ENCODE measurements around the gene RNF144B. TPM values are rescaled to one million over a fixed set of nuclear protein-coding genes. Genes with fewer than 3 reads are reported as not detected.
"Not testable (repeated sequence)": the region's sequence is repeated elsewhere in the genome, so short reads cannot be mapped to it uniquely, and the experiment has no call there.

RNF144B gene
- total RNA-seq, 1 donor from 2014 or later = 7.2 TPM

GRCh38 chr6:18395177-18395855 is 8.2 kb downstream of the RNF144B start:
- Histone ChIP-seq H3K4me3 (ENCODE audit: insufficient read depth, low read depth, low read length) (no peak overlapping the region), H2AFZ (ENCODE audit: low read depth, low read length) (no peak overlapping the region), H3K9me3 (ENCODE audit: insufficient read depth, low read depth, low read length) (no peaks in the 10 kb centered on the region), H3K9ac (ENCODE audit: low read length) (no peak overlapping the region), H3K27ac (ENCODE audit: low read depth, low read length) (peak overlapping the region; percentile 2), H3K4me2 (ENCODE audit: low read length) (peak overlapping the region; percentile 41), H3K27me3 (ENCODE audit: insufficient read depth, low read length) (no peaks in the 10 kb centered on the region), H3K36me3 (ENCODE audit: insufficient read depth, low read length) (no peaks in the 10 kb centered on the region), H3K4me1 (ENCODE audit: insufficient read depth, low read length) (peaks cover under 1% of the 10 kb centered on the region), H4K20me1 (ENCODE audit: insufficient read depth, low read length) (no peaks in the 10 kb centered on the region), H3K79me2 (ENCODE audit: insufficient read depth, low read length) (no peaks in the 10 kb centered on the region)
- H3K36me3 Mint-ChIP-seq (ENCODE audit: low read depth, unreplicated experiment) = no peaks in the 10 kb centered on the region
- FAIRE-seq = no peak
- no peaks in the 10 kb centered on the region for H3K9me3 Mint-ChIP-seq (ENCODE audit: unreplicated experiment)
- no peak for DNase-seq (ENCODE audit: low read depth)
- no peaks in the 10 kb centered on the region for H3K27me3 Mint-ChIP-seq (ENCODE audit: low read depth, unreplicated experiment)
- peaks cover 27% of the 10 kb centered on the region for H3K4me1 Mint-ChIP-seq (ENCODE audit: low read depth, unreplicated experiment)
- H3K4me3 Mint-ChIP-seq (ENCODE audit: unreplicated experiment) = no peak overlapping the region
- TF ChIP-seq CTCF (IDR thresholded peaks at IDR 0.05; ENCODE audit: insufficient read depth, low read depth, low read length) = no peak
- no peak for TF ChIP-seq EZH2 (IDR thresholded peaks at IDR 0.05; ENCODE audit: insufficient read depth, low read length)
- H3K27ac Mint-ChIP-seq (ENCODE audit: unreplicated experiment) = peak overlapping the region; percentile 1

- Histone ChIP-seq H3K9me3 (ENCODE audit: insufficient read depth, low read depth, low read length) (no peaks in the 10 kb centered on the region), H4K20me1 (ENCODE audit: insufficient read depth, low read length) (no peaks in the 10 kb centered on the region), H3K79me2 (ENCODE audit: insufficient read depth, low read length) (no peaks in the 10 kb centered on the region), H3K36me3 (ENCODE audit: insufficient read depth, low read length) (no peaks in the 10 kb centered on the region), H3K27me3 (ENCODE audit: insufficient read depth, low read length) (no peaks in the 10 kb centered on the region), H3K4me2 (ENCODE audit: low read length) (peak overlapping the region; percentile 41), H2AFZ (ENCODE audit: low read depth, low read length) (no peak overlapping the region), H3K9ac (ENCODE audit: low read length) (no peak overlapping the region), H3K4me1 (ENCODE audit: insufficient read depth, low read length) (peaks cover 6% of the 10 kb centered on the region), H3K4me3 (ENCODE audit: insufficient read depth, low read depth, low read length) (no peak overlapping the region), H3K27ac (ENCODE audit: low read depth, low read length) (no peak overlapping the region)
- no peaks in the 10 kb centered on the region for H3K9me3 Mint-ChIP-seq (ENCODE audit: unreplicated experiment)
- H3K36me3 Mint-ChIP-seq (ENCODE audit: low read depth, unreplicated experiment) = no peaks in the 10 kb centered on the region
- no peak overlapping the region for H3K4me3 Mint-ChIP-seq (ENCODE audit: unreplicated experiment)
- peak overlapping the region; percentile 1 for H3K27ac Mint-ChIP-seq (ENCODE audit: unreplicated experiment)
- DNase-seq (ENCODE audit: low read depth) (no peak), FAIRE-seq (no peak)
- H3K27me3 Mint-ChIP-seq (ENCODE audit: low read depth, unreplicated experiment) = no peaks in the 10 kb centered on the region
- TF ChIP-seq CTCF (IDR thresholded peaks at IDR 0.05; ENCODE audit: insufficient read depth, low read depth, low read length) (no peak), EZH2 (IDR thresholded peaks at IDR 0.05; ENCODE audit: insufficient read depth, low read length) (no peak)
- H3K4me1 Mint-ChIP-seq (ENCODE audit: low read depth, unreplicated experiment) = peaks cover 32% of the 10 kb centered on the region
Observed at GRCh38 chr6:18395856-18396197, 8.7 kb downstream of the RNF144B start.

- H3K9me3 Mint-ChIP-seq (ENCODE audit: unreplicated experiment) = no peaks in the 10 kb centered on the region
- no peak for FAIRE-seq
- H3K4me1 Mint-ChIP-seq (ENCODE audit: low read depth, unreplicated experiment) = peaks cover 38% of the 10 kb centered on the region
- no peak for DNase-seq (ENCODE audit: low read depth)
- Histone ChIP-seq H3K79me2 (ENCODE audit: insufficient read depth, low read length) (no peaks in the 10 kb centered on the region), H2AFZ (ENCODE audit: low read depth, low read length) (no peak overlapping the region), H3K27me3 (ENCODE audit: insufficient read depth, low read length) (no peaks in the 10 kb centered on the region), H3K27ac (ENCODE audit: low read depth, low read length) (no peak overlapping the region), H3K9ac (ENCODE audit: low read length) (no peak overlapping the region), H3K4me1 (ENCODE audit: insufficient read depth, low read length) (peaks cover 19% of the 10 kb centered on the region), H3K4me3 (ENCODE audit: insufficient read depth, low read depth, low read length) (no peak overlapping the region), H3K36me3 (ENCODE audit: insufficient read depth, low read length) (no peaks in the 10 kb centered on the region), H3K9me3 (ENCODE audit: insufficient read depth, low read depth, low read length) (no peaks in the 10 kb centered on the region), H4K20me1 (ENCODE audit: insufficient read depth, low read length) (no peaks in the 10 kb centered on the region), H3K4me2 (ENCODE audit: low read length) (no peak overlapping the region)
- TF ChIP-seq EZH2 (IDR thresholded peaks at IDR 0.05; ENCODE audit: insufficient read depth, low read length) (no peak), CTCF (IDR thresholded peaks at IDR 0.05; ENCODE audit: insufficient read depth, low read depth, low read length) (no peak)
- no peak overlapping the region for H3K4me3 Mint-ChIP-seq (ENCODE audit: unreplicated experiment)
- H3K27ac Mint-ChIP-seq (ENCODE audit: unreplicated experiment) = no peak overlapping the region
- no peaks in the 10 kb centered on the region for H3K27me3 Mint-ChIP-seq (ENCODE audit: low read depth, unreplicated experiment)
- no peaks in the 10 kb centered on the region for H3K36me3 Mint-ChIP-seq (ENCODE audit: low read depth, unreplicated experiment)
Observed at GRCh38 chr6:18397701-18398100, 10.6 kb downstream of the RNF144B start.

GRCh38 chr6:18398225-18398624 is 11.1 kb downstream of the RNF144B start:
- peaks cover 38% of the 10 kb centered on the region for H3K4me1 Mint-ChIP-seq (ENCODE audit: low read depth, unreplicated experiment)
- not testable (repeated sequence) for H3K36me3 ChIP-seq (ENCODE audit: insufficient read depth, low read length); H3K4me3 ChIP-seq (ENCODE audit: insufficient read depth, low read depth, low read length); H3K27me3 ChIP-seq (ENCODE audit: insufficient read depth, low read length); H3K9me3 Mint-ChIP-seq (ENCODE audit: unreplicated experiment); H3K4me2 ChIP-seq (ENCODE audit: low read length); H3K27ac Mint-ChIP-seq (ENCODE audit: unreplicated experiment); FAIRE-seq; H2AFZ ChIP-seq (ENCODE audit: low read depth, low read length); H3K36me3 Mint-ChIP-seq (ENCODE audit: low read depth, unreplicated experiment); H3K9me3 ChIP-seq (ENCODE audit: insufficient read depth, low read depth, low read length); DNase-seq (ENCODE audit: low read depth); H3K79me2 ChIP-seq (ENCODE audit: insufficient read depth, low read length); H3K4me3 Mint-ChIP-seq (ENCODE audit: unreplicated experiment); H4K20me1 ChIP-seq (ENCODE audit: insufficient read depth, low read length); H3K9ac ChIP-seq (ENCODE audit: low read length); H3K27me3 Mint-ChIP-seq (ENCODE audit: low read depth, unreplicated experiment); H3K27ac ChIP-seq (ENCODE audit: low read depth, low read length)
- H3K4me1 ChIP-seq (ENCODE audit: insufficient read depth, low read length) = peaks cover 19% of the 10 kb centered on the region

All from astrocyte (in vitro differentiated cells and primary cell).